Progenitor cell of endocrine pancreas (in vitro differentiated cells): ENCODE data around the gene ZFTA. TPM values are rescaled to one million over a fixed set of nuclear protein-coding genes. Genes with fewer than 3 reads are reported as not detected.

Experiments
- DNase-seq: peaks from one replicate; pipeline ENCODE4 v3.0.0; 2021; ENCODE audit warnings: low spot score; ENCODE audit not compliant: unreplicated experiment
- H3K27ac Mint-ChIP-seq: 2 replicates; pipeline ENCODE4 v1.8.0; 2021; ENCODE audit warnings: mild to moderate bottlenecking, moderate library complexity, mixed read lengths
- H3K27me3 Mint-ChIP-seq: 2 replicates; pipeline ENCODE4 v1.8.0; 2021; ENCODE audit warnings: mixed read lengths
- H3K36me3 Mint-ChIP-seq: 2 replicates; pipeline ENCODE4 v1.8.0; 2022; ENCODE audit warnings: mixed read lengths; ENCODE audit not compliant: insufficient read depth
- H3K4me1 Mint-ChIP-seq: 2 replicates; pipeline ENCODE4 v1.8.0; 2021; ENCODE audit warnings: low read depth, mixed read lengths
- H3K4me3 Mint-ChIP-seq: 2 replicates; pipeline ENCODE4 v1.8.0; 2021; ENCODE audit warnings: low read depth, mild to moderate bottlenecking, moderate library complexity, mixed read lengths
- H3K9me3 Mint-ChIP-seq: 2 replicates; pipeline ENCODE4 v1.8.0; 2021; ENCODE audit warnings: low read depth, mixed read lengths
- total RNA-seq: library from RNA; stranded (reverse); gene quantifications from 2 replicates; pipeline ENCODE4 v1.2.1, GENCODE V29; 2021
- TF ChIP-seq, protein P1 (sequence below): fragments of 200-600 bp; sonication (generic); IDR thresholded peaks from one replicate; pipeline ENCODE4 v1.5.0; 2021; ENCODE audit warnings: antibody characterized with exemption, mild to moderate bottlenecking; ENCODE audit not compliant: unreplicated experiment

ZFTA gene
- total RNA-seq, 1 donor from 2014 or later = 46.8 TPM

DNA sequence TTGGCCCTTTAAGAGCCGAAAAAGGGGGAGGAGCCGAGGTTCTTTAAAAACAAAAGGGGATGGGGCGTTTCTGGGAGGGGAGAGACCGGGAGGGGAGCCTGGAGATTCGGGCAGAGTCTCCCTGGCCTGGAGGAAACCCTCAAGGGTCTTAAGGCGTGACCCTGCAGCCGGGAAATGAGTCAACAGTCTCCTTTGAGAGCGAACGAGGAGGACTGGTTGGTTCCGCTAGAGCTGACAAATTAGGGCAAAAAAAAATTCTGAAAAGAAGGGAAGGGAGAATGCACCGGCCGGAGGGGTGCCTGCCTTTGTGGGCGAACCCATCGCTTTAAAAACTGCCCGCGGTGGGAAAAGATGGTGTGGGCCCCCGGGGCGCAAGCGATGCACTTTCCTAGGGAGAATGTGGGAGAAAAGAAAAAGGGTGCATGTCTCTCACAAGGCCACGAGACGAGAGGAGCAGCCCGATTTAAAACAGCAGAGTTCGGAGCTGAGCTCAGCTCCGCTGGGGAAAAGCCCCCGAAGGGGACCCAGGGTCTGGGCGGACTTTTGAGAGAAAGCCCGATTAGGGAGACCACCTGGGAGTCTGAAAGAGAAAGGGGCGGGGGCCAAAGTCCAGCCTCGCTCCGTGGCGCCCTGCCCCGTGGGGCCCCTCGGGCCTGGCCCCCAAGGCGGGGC is 874 bp downstream of the ZFTA start:
- H3K36me3 Mint-ChIP-seq = peaks cover 5% of the 10 kb centered on the region
- TF ChIP-seq, protein P1, sequence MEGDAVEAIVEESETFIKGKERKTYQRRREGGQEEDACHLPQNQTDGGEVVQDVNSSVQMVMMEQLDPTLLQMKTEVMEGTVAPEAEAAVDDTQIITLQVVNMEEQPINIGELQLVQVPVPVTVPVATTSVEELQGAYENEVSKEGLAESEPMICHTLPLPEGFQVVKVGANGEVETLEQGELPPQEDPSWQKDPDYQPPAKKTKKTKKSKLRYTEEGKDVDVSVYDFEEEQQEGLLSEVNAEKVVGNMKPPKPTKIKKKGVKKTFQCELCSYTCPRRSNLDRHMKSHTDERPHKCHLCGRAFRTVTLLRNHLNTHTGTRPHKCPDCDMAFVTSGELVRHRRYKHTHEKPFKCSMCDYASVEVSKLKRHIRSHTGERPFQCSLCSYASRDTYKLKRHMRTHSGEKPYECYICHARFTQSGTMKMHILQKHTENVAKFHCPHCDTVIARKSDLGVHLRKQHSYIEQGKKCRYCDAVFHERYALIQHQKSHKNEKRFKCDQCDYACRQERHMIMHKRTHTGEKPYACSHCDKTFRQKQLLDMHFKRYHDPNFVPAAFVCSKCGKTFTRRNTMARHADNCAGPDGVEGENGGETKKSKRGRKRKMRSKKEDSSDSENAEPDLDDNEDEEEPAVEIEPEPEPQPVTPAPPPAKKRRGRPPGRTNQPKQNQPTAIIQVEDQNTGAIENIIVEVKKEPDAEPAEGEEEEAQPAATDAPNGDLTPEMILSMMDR = no peak
- peak overlapping the region; percentile 90 for H3K27ac Mint-ChIP-seq
- no peak for DNase-seq
- peaks cover 23% of the 10 kb centered on the region for H3K4me1 Mint-ChIP-seq
- H3K4me3 Mint-ChIP-seq = peak overlapping the region; percentile 98
- H3K27me3 Mint-ChIP-seq = peaks cover 16% of the 10 kb centered on the region
- H3K9me3 Mint-ChIP-seq = no peaks in the 10 kb centered on the region

DNA sequence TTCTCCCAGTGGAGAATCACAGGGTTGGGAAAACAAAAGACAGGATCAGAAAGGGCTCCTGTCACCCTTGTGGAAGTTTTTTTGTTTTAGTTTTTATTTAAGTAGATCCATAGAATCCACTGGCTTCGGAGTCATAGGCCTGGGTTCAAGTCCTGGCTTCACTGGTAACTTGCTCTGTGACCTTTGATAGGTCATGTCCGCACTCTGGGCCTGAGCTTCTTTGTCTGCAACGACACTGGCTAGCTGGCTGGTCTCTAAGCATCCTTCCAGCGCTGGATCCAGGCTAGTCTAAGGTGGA is 1.4 kb downstream of the ZFTA start:
- Mint-ChIP-seq H3K4me1 (peaks cover 23% of the 10 kb centered on the region), H3K27me3 (peaks cover 14% of the 10 kb centered on the region), H3K9me3 (no peaks in the 10 kb centered on the region), H3K36me3 (peaks cover 5% of the 10 kb centered on the region), H3K27ac (peak overlapping the region; percentile 90), H3K4me3 (peak overlapping the region; percentile 98)
- TF ChIP-seq, protein P1 = no peak
- DNase-seq = no peak

DNA sequence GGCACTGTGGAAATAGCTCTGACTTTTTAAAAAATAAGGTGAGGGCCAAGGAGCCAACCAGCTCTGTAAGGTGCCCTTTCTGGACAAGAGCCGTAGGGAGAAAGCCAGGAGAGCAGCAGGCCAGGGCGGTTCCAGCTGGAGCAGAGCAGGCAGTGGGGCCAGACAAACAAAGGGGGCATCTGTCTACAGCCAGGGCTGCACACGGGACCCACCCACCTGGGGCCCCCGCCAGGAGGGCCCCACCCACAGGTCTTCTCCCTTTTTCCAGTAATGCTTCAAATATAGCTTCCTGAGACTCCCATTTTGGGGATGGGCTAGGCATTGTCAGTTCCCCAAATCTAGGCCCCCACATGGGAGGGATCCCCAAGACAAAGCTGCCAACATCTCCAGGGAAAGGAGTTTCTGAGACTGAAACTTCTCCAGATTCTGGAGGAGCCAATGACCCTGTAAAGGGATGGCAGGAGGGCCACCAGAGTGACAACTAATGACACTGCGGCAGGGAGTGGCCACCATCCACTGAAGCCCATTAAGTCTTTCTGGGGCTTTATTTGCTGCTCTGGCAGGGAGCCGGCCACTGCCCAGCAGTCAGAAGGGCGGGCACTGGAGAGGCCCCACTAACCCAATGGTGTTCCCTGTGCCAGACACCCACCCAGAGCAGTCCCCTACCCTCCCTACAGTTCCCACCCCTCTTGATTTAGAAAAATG is 1.9 kb downstream of the ZFTA start:
- peaks cover 14% of the 10 kb centered on the region for H3K27me3 Mint-ChIP-seq
- TF ChIP-seq, protein P1 = no peak
- H3K4me3 Mint-ChIP-seq = peak overlapping the region; percentile 98
- H3K9me3 Mint-ChIP-seq = no peaks in the 10 kb centered on the region
- DNase-seq = no peak
- H3K36me3 Mint-ChIP-seq = peaks cover 9% of the 10 kb centered on the region
- H3K27ac Mint-ChIP-seq = no peak overlapping the region
- peaks cover 25% of the 10 kb centered on the region for H3K4me1 Mint-ChIP-seq

DNA sequence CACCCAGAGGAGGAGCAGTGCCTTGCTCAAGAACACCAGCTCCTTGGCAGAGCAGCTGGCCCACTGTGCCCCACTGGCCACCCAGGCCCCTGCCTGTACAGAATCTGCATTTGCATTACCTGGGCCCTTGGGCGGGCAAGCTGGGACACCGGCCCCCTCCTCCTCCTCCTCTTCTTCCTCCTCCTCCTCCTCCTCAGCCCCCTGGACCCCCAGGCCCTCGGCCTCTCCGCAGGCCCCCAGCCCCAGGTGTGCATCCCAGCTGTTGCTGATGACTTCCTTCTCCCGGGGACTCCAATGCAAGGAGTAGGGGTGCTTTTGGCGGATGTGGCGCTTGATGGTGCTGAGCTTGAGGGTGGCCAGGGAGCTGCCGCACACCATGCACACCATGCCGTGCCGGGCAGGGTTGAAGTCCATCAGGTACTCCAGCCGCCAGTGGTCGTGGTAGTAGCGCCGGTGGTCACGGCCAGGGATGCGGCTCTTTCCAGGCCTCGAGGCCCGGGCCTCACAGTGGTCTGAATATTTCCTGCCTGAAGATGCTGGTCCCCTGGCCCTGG is 2.8 kb downstream of the ZFTA start:
- TF ChIP-seq, protein P1 = no peak
- Mint-ChIP-seq H3K9me3 (no peaks in the 10 kb centered on the region), H3K27ac (no peak overlapping the region), H3K36me3 (peaks cover 10% of the 10 kb centered on the region), H3K4me3 (no peak overlapping the region), H3K4me1 (peaks cover 25% of the 10 kb centered on the region), H3K27me3 (peaks cover 9% of the 10 kb centered on the region)
- no peak for DNase-seq

DNA sequence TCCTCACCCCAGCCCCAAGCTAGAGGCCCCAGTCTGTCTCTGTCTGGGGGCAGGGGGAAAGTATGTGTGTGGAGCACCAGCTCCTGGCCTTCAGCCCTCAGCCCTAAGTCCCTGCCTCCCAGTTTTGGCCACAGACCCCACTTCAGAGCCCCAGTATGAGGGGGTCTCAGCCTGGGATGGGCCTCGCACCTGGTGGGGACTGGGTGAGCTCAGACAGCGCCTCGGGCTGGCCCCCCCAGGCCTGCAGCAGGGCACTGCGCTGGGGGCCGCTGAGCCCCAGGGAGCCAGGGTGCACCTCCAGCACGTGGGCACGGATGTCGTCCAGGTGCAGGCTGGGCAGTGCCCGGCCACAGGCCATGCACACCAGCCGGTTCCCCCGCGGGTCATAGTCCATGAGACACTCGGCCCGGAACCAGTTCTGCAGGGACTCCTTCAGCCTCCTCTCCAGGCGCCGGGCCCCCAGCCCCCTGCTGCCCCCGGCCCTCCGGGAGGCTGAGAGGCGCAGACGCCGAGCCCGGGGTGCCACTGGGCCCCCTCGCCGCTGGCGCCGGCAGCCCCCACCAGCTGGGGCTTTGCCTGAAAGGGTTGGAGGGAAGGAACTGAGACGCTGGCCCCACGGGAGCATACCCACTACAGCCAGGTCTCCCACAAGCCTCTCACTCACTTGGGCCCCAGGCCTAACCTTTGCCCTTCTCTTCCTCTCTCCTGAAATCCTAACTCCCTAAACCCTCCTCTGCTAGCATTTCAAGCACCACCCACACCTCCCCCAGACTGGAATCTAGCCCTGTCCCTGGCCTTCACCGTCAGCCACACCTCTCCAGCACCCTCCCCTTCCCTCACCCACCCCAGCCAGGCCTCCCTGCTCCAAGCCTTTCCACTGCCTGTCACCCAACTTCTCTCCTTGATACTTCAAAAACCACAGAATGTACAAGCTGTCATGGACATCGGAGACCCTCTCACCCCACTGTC is 3.6 kb downstream of the ZFTA start:
- H3K9me3 Mint-ChIP-seq = no peaks in the 10 kb centered on the region
- DNase-seq = no peak
- TF ChIP-seq, protein P1 = no peak
- peaks cover 21% of the 10 kb centered on the region for H3K4me1 Mint-ChIP-seq
- H3K4me3 Mint-ChIP-seq = no peak overlapping the region
- no peak overlapping the region for H3K27ac Mint-ChIP-seq
- H3K36me3 Mint-ChIP-seq = peaks cover 10% of the 10 kb centered on the region
- H3K27me3 Mint-ChIP-seq = peaks cover 6% of the 10 kb centered on the region
